ENCODE data around the gene MAP3K14.

The MAP3K14 gene

GRCh38 chr17:45292696-45293412 lies 24.0 kb downstream of the MAP3K14 start:
- Histone ChIP-seq H3K4me3 (no peak overlapping the region), H3K9ac (ENCODE audit: insufficient read length) (no peak overlapping the region), H3K36me3 (ENCODE audit: insufficient read depth, low read length) (no peaks in the 10 kb centered on the region), H3K27ac (no peak overlapping the region), H3K9me3 (ENCODE audit: low read depth, low read length) (no peaks in the 10 kb centered on the region)
- TF ChIP-seq FOXP2 (optimal IDR thresholded peaks at IDR 0.05; ENCODE audit: control extremely low read depth, extremely low read length, insufficient read depth) (no peak), EZH2 (IDR thresholded peaks at IDR 0.05) (no peak), POLR2AphosphoS5 (IDR thresholded peaks at IDR 0.05; ENCODE audit: borderline replicate concordance, low read depth, low read length) (no peak)
- no peak for DNase-seq (ENCODE audit: low read depth, low spot score)

- no peak for TF ChIP-seq POLR2AphosphoS5 (IDR thresholded peaks at IDR 0.05; ENCODE audit: borderline replicate concordance, low read depth, low read length)
- TF ChIP-seq EZH2 (IDR thresholded peaks at IDR 0.05) = no peak
- no peak for TF ChIP-seq FOXP2 (optimal IDR thresholded peaks at IDR 0.05; ENCODE audit: control extremely low read depth, extremely low read length, insufficient read depth)
- no peak overlapping the region for H3K9ac ChIP-seq (ENCODE audit: insufficient read length)
- H3K36me3 ChIP-seq (ENCODE audit: insufficient read depth, low read length) = no peaks in the 10 kb centered on the region
- no peak overlapping the region for H3K4me3 ChIP-seq
- no peaks in the 10 kb centered on the region for H3K9me3 ChIP-seq (ENCODE audit: low read depth, low read length)
- H3K27ac ChIP-seq = no peak overlapping the region
- no peak for DNase-seq (ENCODE audit: low read depth, low spot score)
Measured at GRCh38 chr17:45291171-45291805, 25.5 kb downstream of the MAP3K14 start.

GRCh38 chr17:45290269-45290765 lies 26.5 kb downstream of the MAP3K14 start:
- Histone ChIP-seq H3K27ac (no peak overlapping the region), H3K9me3 (ENCODE audit: low read depth, low read length) (no peaks in the 10 kb centered on the region), H3K9ac (ENCODE audit: insufficient read length) (no peak overlapping the region), H3K4me3 (no peak overlapping the region), H3K36me3 (ENCODE audit: insufficient read depth, low read length) (no peaks in the 10 kb centered on the region)
- TF ChIP-seq FOXP2 (optimal IDR thresholded peaks at IDR 0.05; ENCODE audit: control extremely low read depth, extremely low read length, insufficient read depth) (no peak), POLR2AphosphoS5 (IDR thresholded peaks at IDR 0.05; ENCODE audit: borderline replicate concordance, low read depth, low read length) (no peak), EZH2 (IDR thresholded peaks at IDR 0.05) (no peak)
- DNase-seq (ENCODE audit: low read depth, low spot score) = no peak

- H3K9ac ChIP-seq (ENCODE audit: insufficient read length) = no peak overlapping the region
- no peaks in the 10 kb centered on the region for H3K36me3 ChIP-seq (ENCODE audit: insufficient read depth, low read length)
- no peak for DNase-seq (ENCODE audit: low read depth, low spot score)
- H3K27ac ChIP-seq = no peak overlapping the region
- H3K4me3 ChIP-seq = no peak overlapping the region
- TF ChIP-seq POLR2AphosphoS5 (IDR thresholded peaks at IDR 0.05; ENCODE audit: borderline replicate concordance, low read depth, low read length) = no peak
- no peak for TF ChIP-seq EZH2 (IDR thresholded peaks at IDR 0.05)
- TF ChIP-seq FOXP2 (optimal IDR thresholded peaks at IDR 0.05; ENCODE audit: control extremely low read depth, extremely low read length, insufficient read depth) = no peak
- H3K9me3 ChIP-seq (ENCODE audit: low read depth, low read length) = no peaks in the 10 kb centered on the region
Measured at GRCh38 chr17:45289301-45290268, 27.2 kb downstream of the MAP3K14 start.

GRCh38 chr17:45288825-45289224 lies 28.0 kb downstream of the MAP3K14 start:
- Histone ChIP-seq H3K4me3 (no peak overlapping the region), H3K9me3 (ENCODE audit: low read depth, low read length) (no peaks in the 10 kb centered on the region), H3K36me3 (ENCODE audit: insufficient read depth, low read length) (no peaks in the 10 kb centered on the region), H3K9ac (ENCODE audit: insufficient read length) (no peak overlapping the region), H3K27ac (no peak overlapping the region)
- TF ChIP-seq POLR2AphosphoS5 (IDR thresholded peaks at IDR 0.05; ENCODE audit: borderline replicate concordance, low read depth, low read length) (no peak), FOXP2 (optimal IDR thresholded peaks at IDR 0.05; ENCODE audit: control extremely low read depth, extremely low read length, insufficient read depth) (no peak), EZH2 (IDR thresholded peaks at IDR 0.05) (no peak)
- no peak for DNase-seq (ENCODE audit: low read depth, low spot score)

- DNase-seq (ENCODE audit: low read depth, low spot score) = no peak
Measured at GRCh38 chr17:45287526-45288500, 29.0 kb downstream of the MAP3K14 start.

GRCh38 chr17:45286286-45286685 lies 30.5 kb downstream of the MAP3K14 start:
- H3K36me3 ChIP-seq (ENCODE audit: insufficient read depth, low read length) = no peaks in the 10 kb centered on the region
- no peak overlapping the region for H3K4me3 ChIP-seq
- TF ChIP-seq EZH2 (IDR thresholded peaks at IDR 0.05) (no peak), FOXP2 (optimal IDR thresholded peaks at IDR 0.05; ENCODE audit: control extremely low read depth, extremely low read length, insufficient read depth) (no peak)
- H3K9me3 ChIP-seq (ENCODE audit: low read depth, low read length) = no peaks in the 10 kb centered on the region
- DNase-seq (ENCODE audit: low read depth, low spot score) = no peak
- H3K9ac ChIP-seq (ENCODE audit: insufficient read length) = no peak overlapping the region
- H3K27ac ChIP-seq = no peak overlapping the region

More at GRCh38 chr17:45287526-45288500, 29.0 kb downstream of the MAP3K14 start:
- Histone ChIP-seq H3K9ac (ENCODE audit: insufficient read length) (no peak overlapping the region), H3K4me3 (no peak overlapping the region), H3K27ac (no peak overlapping the region), H3K9me3 (ENCODE audit: low read depth, low read length) (no peaks in the 10 kb centered on the region), H3K36me3 (ENCODE audit: insufficient read depth, low read length) (no peaks in the 10 kb centered on the region)
- no peak for TF ChIP-seq EZH2 (IDR thresholded peaks at IDR 0.05)
- no peak for TF ChIP-seq POLR2AphosphoS5 (IDR thresholded peaks at IDR 0.05; ENCODE audit: borderline replicate concordance, low read depth, low read length)
- no peak for TF ChIP-seq FOXP2 (optimal IDR thresholded peaks at IDR 0.05; ENCODE audit: control extremely low read depth, extremely low read length, insufficient read depth)

All from SK-N-MC (cell line).